ENCODE data around the gene IFI30. TPM values are rescaled to one million over a fixed set of nuclear protein-coding genes. Genes with fewer than 3 reads are reported as not detected.
A peak's percentile ranks its signal among the peaks of the same experiment; 100 is the strongest.

The IFI30 gene
- total RNA-seq, 2 experiments from 2014 or later = 23.7 to 26.9 TPM

GRCh38 chr19:18140473-18140872 is 33.1 kb upstream of the IFI30 start:
- no peak for DNase-seq
- Mint-ChIP-seq H3K27me3 (no peaks in the 10 kb centered on the region), H3K4me1 (ENCODE audit: low read depth) (no peaks in the 10 kb centered on the region), H3K27ac (no peak overlapping the region), H3K36me3 (peaks cover 22% of the 10 kb centered on the region), H3K4me3 (no peak overlapping the region), H3K9me3 (no peaks in the 10 kb centered on the region)
- POLR2A ChIA-PET = no interaction called here
- CTCF ChIA-PET = interaction anchor here (1.2 to 1.7 kb wide), 2 partner anchors 12 to 28 kb away, joined by 4 to 6 read pairs; partner anchors contain the start of gene PIK3R2
- intact Hi-C loops (cut with micrococcal nuclease) = no loop called here

GRCh38 chr19:18141031-18141430 is 32.6 kb upstream of the IFI30 start:
- H3K9me3 Mint-ChIP-seq = no peaks in the 10 kb centered on the region
- H3K4me1 Mint-ChIP-seq (ENCODE audit: low read depth) = no peaks in the 10 kb centered on the region
- no peaks in the 10 kb centered on the region for H3K27me3 Mint-ChIP-seq
- peaks cover 24% of the 10 kb centered on the region for H3K36me3 Mint-ChIP-seq
- intact Hi-C loops (cut with micrococcal nuclease) = no loop called here
- CTCF ChIA-PET = interaction anchor here (0.8 to 1.8 kb wide), 3 partner anchors 11 to 28 kb away, joined by 5 to 6 read pairs (median 6); partner anchors contain the start of gene PIK3R2
- H3K27ac Mint-ChIP-seq = no peak overlapping the region
- DNase-seq = no peak
- POLR2A ChIA-PET = no interaction called here
- no peak overlapping the region for H3K4me3 Mint-ChIP-seq

- Mint-ChIP-seq H3K36me3 (peaks cover 33% of the 10 kb centered on the region), H3K4me3 (no peak overlapping the region), H3K27ac (no peak overlapping the region), H3K4me1 (ENCODE audit: low read depth) (no peaks in the 10 kb centered on the region), H3K9me3 (no peaks in the 10 kb centered on the region), H3K27me3 (no peaks in the 10 kb centered on the region)
- CTCF ChIA-PET = no interaction called here
- POLR2A ChIA-PET = no interaction called here
- DNase-seq = no peak
- intact Hi-C loops (cut with micrococcal nuclease) = no loop called here
Measured at GRCh38 chr19:18143902-18144301, 29.7 kb upstream of the IFI30 start.

GRCh38 chr19:18144361-18144760 is 29.3 kb upstream of the IFI30 start:
- Mint-ChIP-seq H3K27ac (no peak overlapping the region), H3K4me3 (no peak overlapping the region), H3K4me1 (ENCODE audit: low read depth) (no peaks in the 10 kb centered on the region), H3K9me3 (no peaks in the 10 kb centered on the region), H3K36me3 (peaks cover 31% of the 10 kb centered on the region), H3K27me3 (no peaks in the 10 kb centered on the region)
- no peak for DNase-seq
- intact Hi-C loops (cut with micrococcal nuclease) = no loop called here
- POLR2A ChIA-PET = interaction anchor here (0.6 kb wide), 1 partner anchor 18 kb away, joined by 4 read pairs; no protein-coding TSS in a partner anchor
- CTCF ChIA-PET = no interaction called here

- Mint-ChIP-seq H3K4me1 (ENCODE audit: low read depth) (no peaks in the 10 kb centered on the region), H3K27me3 (no peaks in the 10 kb centered on the region), H3K27ac (no peak overlapping the region), H3K36me3 (peaks cover 29% of the 10 kb centered on the region), H3K9me3 (no peaks in the 10 kb centered on the region), H3K4me3 (no peak overlapping the region)
- ChIA-PET POLR2A (interaction anchor here (0.6 kb wide), 1 partner anchor 19 kb away, joined by 4 read pairs; no protein-coding TSS in a partner anchor), CTCF (no interaction called here)
- intact Hi-C loops (cut with micrococcal nuclease) = no loop called here
- no peak for DNase-seq
Measured at GRCh38 chr19:18144906-18145305, 28.7 kb upstream of the IFI30 start.

- H3K9me3 Mint-ChIP-seq = no peaks in the 10 kb centered on the region
- no peak overlapping the region for H3K27ac Mint-ChIP-seq
- H3K27me3 Mint-ChIP-seq = no peaks in the 10 kb centered on the region
- peaks cover 26% of the 10 kb centered on the region for H3K36me3 Mint-ChIP-seq
- H3K4me1 Mint-ChIP-seq (ENCODE audit: low read depth) = no peaks in the 10 kb centered on the region
- DNase-seq = no peak
- intact Hi-C loops (cut with micrococcal nuclease) = no loop called here
- CTCF ChIA-PET = interaction anchor here (1.1 kb wide), 1 partner anchor 15 kb away, joined by 3 read pairs; no protein-coding TSS in a partner anchor
- no peak overlapping the region for H3K4me3 Mint-ChIP-seq
- POLR2A ChIA-PET = no interaction called here
Measured at GRCh38 chr19:18145391-18145999, 28.1 kb upstream of the IFI30 start.

- CTCF ChIA-PET = no interaction called here
- intact Hi-C loops (cut with micrococcal nuclease) = no loop called here
- H3K27me3 Mint-ChIP-seq = no peaks in the 10 kb centered on the region
- no peaks in the 10 kb centered on the region for H3K9me3 Mint-ChIP-seq
- peaks cover 23% of the 10 kb centered on the region for H3K36me3 Mint-ChIP-seq
- no peak overlapping the region for H3K27ac Mint-ChIP-seq
- peaks cover 11% of the 10 kb centered on the region for H3K4me1 Mint-ChIP-seq (ENCODE audit: low read depth)
- DNase-seq = no peak
- POLR2A ChIA-PET = no interaction called here
- H3K4me3 Mint-ChIP-seq = no peak overlapping the region
Measured at GRCh38 chr19:18147396-18147795, 26.2 kb upstream of the IFI30 start.

- intact Hi-C loops (cut with micrococcal nuclease) = no loop called here
- Mint-ChIP-seq H3K4me3 (no peak overlapping the region), H3K9me3 (no peaks in the 10 kb centered on the region), H3K27me3 (no peaks in the 10 kb centered on the region), H3K4me1 (ENCODE audit: low read depth) (peaks cover 19% of the 10 kb centered on the region), H3K27ac (no peak overlapping the region), H3K36me3 (peaks cover 20% of the 10 kb centered on the region)
- POLR2A ChIA-PET = interaction anchor here (1.6 kb wide), 1 partner anchor 39 kb away, joined by 3 read pairs; no protein-coding TSS in a partner anchor
- CTCF ChIA-PET = no interaction called here
- DNase-seq = no peak
Measured at GRCh38 chr19:18149596-18149975, 24.0 kb upstream of the IFI30 start.

- Mint-ChIP-seq H3K9me3 (no peaks in the 10 kb centered on the region), H3K36me3 (peaks cover 12% of the 10 kb centered on the region), H3K4me3 (peak overlapping the region; percentile 66), H3K4me1 (ENCODE audit: low read depth) (peaks cover 22% of the 10 kb centered on the region), H3K27me3 (no peaks in the 10 kb centered on the region), H3K27ac (peak overlapping the region; percentile 97)
- ChIA-PET CTCF (interaction anchor here (1.0 to 2.2 kb wide), 10 partner anchors 10 to 268 kb away, joined by 3 to 22 read pairs (median 6); partner anchors contain the start of gene SSBP4), POLR2A (interaction anchor here (1.0 to 2.4 kb wide), 8 partner anchors 10 to 172 kb away, joined by 3 to 15 read pairs (median 6); partner anchors contain the start of genes IL12RB1, JUND and LSM4)
- intact Hi-C loops (cut with micrococcal nuclease) = loop anchor here (5.0 kb wide), 3 partner anchors 54 to 219 kb away; partner anchors contain the start of genes CCDC124 and MAST3
- no peak for DNase-seq
Measured at GRCh38 chr19:18150776-18151624, 22.6 kb upstream of the IFI30 start.

- Mint-ChIP-seq H3K27ac (peak overlapping the region; percentile 97), H3K4me1 (ENCODE audit: low read depth) (peaks cover 22% of the 10 kb centered on the region), H3K36me3 (peaks cover 3% of the 10 kb centered on the region), H3K9me3 (no peaks in the 10 kb centered on the region), H3K4me3 (peak overlapping the region; percentile 66), H3K27me3 (no peaks in the 10 kb centered on the region)
- ChIA-PET CTCF (interaction anchor here (0.9 to 2.2 kb wide), 11 partner anchors 9 to 236 kb away, joined by 3 to 22 read pairs (median 6); no protein-coding TSS in a partner anchor), POLR2A (interaction anchor here (1.0 to 2.4 kb wide), 10 partner anchors 9 to 170 kb away, joined by 3 to 15 read pairs (median 5); partner anchors contain the start of genes IL12RB1, JUND and LSM4)
- intact Hi-C loops (cut with micrococcal nuclease) = loop anchor here (1.0 to 5.0 kb wide), 7 partner anchors 33 to 220 kb away; partner anchors contain the start of genes CCDC124 and MAST3
- peak; percentile 99 for DNase-seq
Measured at GRCh38 chr19:18152442-18152816, 21.2 kb upstream of the IFI30 start.

GRCh38 chr19:18152817-18153555 is 20.6 kb upstream of the IFI30 start, which contains the start of gene PIK3R2:
TSS of gene PIK3R2 (plus strand) at chr19:18153163. CDS start at chr19:18155880, 2,717 bp downstream.
- peak; percentile 100 for DNase-seq
- POLR2A ChIA-PET = interaction anchor here (1.1 to 2.4 kb wide), 9 partner anchors 8 to 170 kb away, joined by 3 to 15 read pairs (median 6); partner anchors contain the start of genes IL12RB1, JUND and LSM4
- CTCF ChIA-PET = interaction anchor here (0.9 to 2.2 kb wide), 9 partner anchors 8 to 146 kb away, joined by 3 to 22 read pairs (median 6); no protein-coding TSS in a partner anchor
- Mint-ChIP-seq H3K4me1 (ENCODE audit: low read depth) (peaks cover 22% of the 10 kb centered on the region), H3K4me3 (peak within 1 kb of the TSS; percentile 76), H3K27me3 (no peaks in the 10 kb centered on the region), H3K36me3 (peaks cover 3% of the 10 kb centered on the region), H3K27ac (peak within 1 kb of the TSS; percentile 97), H3K9me3 (no peaks in the 10 kb centered on the region)
- intact Hi-C loops (cut with micrococcal nuclease) = loop anchor here (1.0 to 5.0 kb wide), 7 partner anchors 34 to 221 kb away; partner anchors contain the start of genes CCDC124 and MAST3
